HG03558 (cell line): ENCODE data around the gene HS2ST1.
"Not testable (repeated sequence)": the region's sequence is repeated elsewhere in the genome, so short reads cannot be mapped to it uniquely, and the experiment has no call there.

ENCODE experiments used
- ATAC-seq: cut with Tn5 transposase; IDR thresholded peaks from one replicate; pipeline ENCODE4 v1.9.1; 2021; ENCODE audit warnings: moderate number of reproducible peaks; ENCODE audit not compliant: unreplicated experiment; ENCODE audit errors: extremely low read depth

The HS2ST1 gene

GRCh38 chr1:86965012-86965826, 50.8 kb downstream of the HS2ST1 start:
- no peak for ATAC-seq

- ATAC-seq, result peak; percentile 62
These were observed 51.4 kb downstream of the HS2ST1 start for GRCh38 chr1:86965827-86966182.

- no peak for ATAC-seq
These were observed 56.5 kb downstream of the HS2ST1 start for GRCh38 chr1:86970938-86971337.

GRCh38 chr1:86971778-86972177, 57.3 kb downstream of the HS2ST1 start:
- ATAC-seq, result no peak

- ATAC-seq, result no peak
These were observed 57.8 kb downstream of the HS2ST1 start for GRCh38 chr1:86972262-86972661.

DNA sequence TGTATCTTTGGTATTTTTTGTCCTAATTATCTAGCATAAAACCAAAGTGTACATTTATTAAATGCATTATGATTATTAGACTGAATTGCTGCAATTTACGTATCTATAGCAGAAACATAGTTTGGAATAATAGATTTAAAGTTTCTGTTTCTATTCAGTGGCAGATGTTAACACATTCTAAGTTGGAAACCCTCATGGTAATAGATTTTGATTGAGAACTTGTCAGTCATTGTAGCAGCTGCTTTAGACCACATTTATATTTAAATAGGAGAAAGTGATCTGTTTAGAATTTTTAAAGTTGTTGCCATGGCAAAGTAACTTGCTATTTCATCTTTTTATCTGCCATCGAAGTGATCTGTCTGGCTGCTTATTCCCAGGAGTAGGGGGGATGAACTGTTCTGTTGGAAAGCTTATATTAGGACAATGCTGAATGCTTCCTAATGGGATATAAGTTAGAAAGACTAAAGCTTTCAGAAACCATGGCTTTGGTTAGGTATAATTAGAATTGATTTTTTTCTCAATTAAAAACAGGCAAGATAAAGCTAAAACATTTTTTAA, 61.6 kb downstream of the HS2ST1 start:
- no peak for ATAC-seq

GRCh38 chr1:86976664-86977063, 62.2 kb downstream of the HS2ST1 start:
- no peak for ATAC-seq

DNA sequence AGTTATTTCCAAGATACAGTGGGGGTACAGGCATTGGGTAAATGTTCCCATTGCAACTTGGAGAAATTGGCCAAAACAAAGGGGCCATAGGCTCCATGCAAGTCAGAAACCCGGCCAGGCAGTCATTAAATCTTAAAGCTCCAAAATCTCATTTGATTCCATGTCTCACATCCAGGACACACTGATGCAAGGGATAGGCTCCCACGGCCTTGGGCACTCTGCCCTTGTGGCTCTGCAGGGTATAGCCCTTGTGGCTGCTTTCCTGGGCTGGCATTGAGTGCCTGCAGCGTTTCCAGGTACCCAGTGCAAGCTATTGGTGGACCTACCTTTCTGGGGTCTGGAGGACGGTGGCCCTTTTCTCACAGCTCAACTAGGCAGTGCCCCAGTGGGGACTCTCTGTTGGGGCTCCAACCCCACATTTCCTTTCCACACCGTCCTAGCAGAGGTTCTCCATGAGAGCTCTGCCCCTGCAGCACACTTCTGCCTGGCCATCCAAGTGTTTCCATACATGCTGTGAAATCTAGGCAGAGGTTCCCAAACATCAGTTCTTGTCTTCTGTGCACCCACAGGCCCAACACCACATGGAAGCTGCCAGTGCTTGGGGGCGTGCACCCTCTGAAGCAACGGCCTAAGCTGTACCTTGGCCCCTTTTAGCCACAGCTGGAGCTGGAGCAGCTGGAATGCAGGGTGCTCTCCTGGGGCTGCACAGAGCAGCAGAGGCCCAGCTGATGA, 67.2 kb downstream of the HS2ST1 start:
- ATAC-seq, result no peak

- ATAC-seq, result not testable (repeated sequence)
These were observed 69.2 kb downstream of the HS2ST1 start for GRCh38 chr1:86983677-86984076.

DNA sequence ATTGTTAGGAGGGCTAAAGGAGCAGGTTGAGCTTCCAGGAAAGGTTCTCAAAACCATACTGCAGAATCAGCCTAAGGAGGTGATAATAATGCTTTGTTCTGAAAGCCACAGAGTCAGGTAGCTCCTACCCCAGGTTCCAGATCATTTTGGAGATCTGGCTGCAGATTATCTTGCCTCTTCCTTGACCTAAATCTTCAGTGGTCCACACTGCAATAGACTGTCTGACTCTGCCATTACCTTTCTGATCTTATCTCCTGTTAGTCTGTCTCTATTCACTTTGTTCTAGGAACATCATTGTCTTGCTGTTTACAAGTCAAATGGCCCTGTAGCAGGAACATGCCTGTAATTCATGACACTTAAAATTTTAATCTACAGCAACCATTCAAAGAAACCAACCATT, 73.0 kb downstream of the HS2ST1 start:
- no peak for ATAC-seq

DNA sequence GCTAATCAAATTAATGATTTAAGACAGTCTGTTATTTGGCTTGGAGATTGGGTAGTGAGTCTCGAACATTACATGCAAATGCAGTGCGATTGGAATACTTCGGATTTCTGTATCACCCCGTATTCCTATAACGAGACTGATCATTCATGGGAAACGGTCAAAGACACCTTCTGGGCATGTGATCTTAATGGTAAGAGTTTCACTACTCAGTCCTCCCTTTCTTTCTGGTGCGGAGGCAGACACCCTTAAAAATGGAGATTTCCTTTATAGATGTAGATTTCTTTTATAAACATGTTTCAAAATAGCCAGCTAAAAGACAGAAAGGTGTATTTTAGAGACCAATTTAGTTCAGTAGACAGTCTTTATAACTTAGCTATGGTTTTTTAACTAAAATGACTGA, 74.4 kb downstream of the HS2ST1 start:
- no peak for ATAC-seq

GRCh38 chr1:86989690-86990089, 75.3 kb downstream of the HS2ST1 start:
- not testable (repeated sequence) for ATAC-seq

GRCh38 chr1:86990826-86991225, 76.4 kb downstream of the HS2ST1 start:
- no peak for ATAC-seq

DNA sequence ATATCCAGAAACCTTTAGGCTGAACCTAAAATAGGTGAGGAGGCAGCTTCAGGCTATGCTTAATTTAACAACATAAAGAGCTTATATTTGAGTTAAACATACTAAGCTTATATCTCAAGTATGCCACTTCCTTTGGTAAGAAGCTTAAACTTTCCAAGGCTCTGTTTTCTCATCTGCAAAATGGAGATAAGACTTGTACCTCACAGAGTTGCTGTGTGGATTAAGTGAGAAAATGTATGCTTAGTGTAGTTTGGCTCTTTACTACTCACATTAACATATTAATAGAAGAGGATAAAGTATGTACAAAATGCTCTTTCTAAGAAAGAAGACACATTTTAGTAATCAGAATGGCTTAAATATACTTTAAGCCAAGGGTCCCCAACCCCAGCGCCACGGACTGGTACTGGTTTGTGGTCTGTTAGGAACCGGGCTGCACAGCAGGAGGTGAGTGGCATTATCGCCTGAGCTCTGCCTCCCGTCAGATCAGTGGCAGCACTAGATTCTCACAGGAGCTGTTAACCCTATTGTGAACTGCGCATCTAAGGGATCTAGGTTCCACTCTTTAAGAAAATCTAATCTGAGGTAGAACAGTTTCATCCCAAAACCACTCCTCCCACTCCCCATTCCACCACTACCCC, 77.2 kb downstream of the HS2ST1 start:
- ATAC-seq, result no peak

GRCh38 chr1:86992861-86993260, 78.4 kb downstream of the HS2ST1 start:
- no peak for ATAC-seq

DNA sequence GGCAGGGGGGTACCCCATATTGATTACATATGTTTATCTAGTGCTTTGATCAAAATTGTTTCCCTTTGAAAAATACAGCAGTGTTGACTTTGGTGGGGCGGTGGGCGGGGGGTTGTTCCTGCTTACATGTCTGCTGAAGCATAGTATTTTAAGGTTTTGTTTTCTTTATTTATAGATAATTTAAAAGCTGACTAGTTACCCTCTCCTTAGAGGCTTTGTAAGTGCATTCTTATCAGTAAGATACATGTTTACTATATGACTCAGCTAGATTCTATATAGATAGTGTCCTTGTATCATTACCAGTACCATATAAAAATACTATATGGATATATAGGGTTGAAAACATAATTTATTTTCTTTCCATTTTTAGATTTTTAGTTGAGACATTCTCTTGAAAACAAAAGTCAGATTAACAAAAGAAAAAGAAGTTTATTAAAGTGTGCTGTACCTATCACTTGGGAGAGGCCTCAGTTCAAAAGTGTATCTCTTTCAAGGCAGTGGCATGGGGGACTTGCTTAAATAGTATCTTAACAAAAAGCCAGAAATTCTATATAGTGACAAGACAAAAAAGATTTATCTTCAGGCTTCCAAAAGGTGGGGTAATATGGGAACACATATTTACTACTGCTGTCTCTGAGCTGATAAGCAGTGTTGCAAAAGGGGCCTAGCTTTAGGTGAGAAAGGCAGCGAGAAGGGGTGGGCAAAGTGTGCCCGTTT, 79.0 kb downstream of the HS2ST1 start:
- ATAC-seq, result no peak

- no peak for ATAC-seq
These were observed 79.6 kb downstream of the HS2ST1 start for GRCh38 chr1:86994061-86994460.

- no peak for ATAC-seq
These were observed 83.1 kb downstream of the HS2ST1 start for GRCh38 chr1:86997538-86997937.

GRCh38 chr1:86998280-86998679, 83.8 kb downstream of the HS2ST1 start:
- ATAC-seq, result no peak

DNA sequence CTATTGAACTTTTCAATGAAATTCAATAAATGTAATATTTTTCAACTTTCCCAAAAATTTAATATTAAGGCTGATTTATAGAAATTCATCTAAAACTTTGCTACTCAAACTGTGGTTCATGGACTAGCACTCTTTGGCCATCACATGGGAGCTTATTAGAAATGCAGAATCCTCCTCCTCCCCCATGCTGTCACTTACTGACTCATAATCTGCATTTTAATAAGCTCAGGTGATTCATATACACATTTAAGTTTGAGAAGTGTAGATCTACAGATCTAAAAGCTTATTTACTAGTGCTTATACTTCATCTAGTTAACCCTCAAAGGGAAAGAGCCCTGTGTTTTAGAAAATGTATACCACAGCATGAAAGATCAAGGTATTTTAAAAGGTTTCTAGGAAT, 84.3 kb downstream of the HS2ST1 start:
- no peak for ATAC-seq
